ENCODE results near the gene PIGN. TPM values are rescaled to one million over a fixed set of nuclear protein-coding genes. Genes with fewer than 3 reads are reported as not detected.

Gene PIGN
- 38.0 and 43.0 TPM in 2 replicates for total RNA-seq

GRCh38 chr18:62186774-62187542, at the start of gene PIGN, which contains the start of gene RELCH:
PIGN (minus strand) TSS chr18:62187056; CDS start chr18:62161353, 25,703 bp downstream.
RELCH (plus strand) TSS chr18:62187255; CDS start chr18:62187506, 251 bp downstream.

Other genes with a start within 250 kb of the PIGN start
- gene RELCH, start 199 bp upstream of the PIGN start, total RNA-seq: 27.9 and 48.3 TPM in 2 replicates
- gene TNFRSF11A, start 138.3 kb upstream of the PIGN start, total RNA-seq: under 0.01 and 0.14 TPM in 2 replicates

All from smooth muscle cell of the umbilical artery (primary cell).